ENCODE measurements around the gene PPA2. TPM values are rescaled to one million over a fixed set of nuclear protein-coding genes. Genes with fewer than 3 reads are reported as not detected.
"Not testable (repeated sequence)": the region's sequence is repeated elsewhere in the genome, so short reads cannot be mapped to it uniquely, and the experiment has no call there.

Gene PPA2
- total RNA-seq, 1 experiment from 2014 or later = 47.1 TPM

- DNase-seq = no peak
- H3K27ac ChIP-seq = no peak overlapping the region
- H3K36me3 ChIP-seq = peaks cover 3% of the 10 kb centered on the region; the same call in 1 of the 2 replicates
- no peaks in the 10 kb centered on the region for H3K4me1 ChIP-seq
- no peaks in the 10 kb centered on the region for H3K27me3 ChIP-seq
- no peaks in the 10 kb centered on the region for H3K9me3 ChIP-seq (replicated peaks)
- no peak overlapping the region for H3K4me3 ChIP-seq
Observed at GRCh38 chr4:105470766-105471165, 3.1 kb downstream of the PPA2 start.

- Histone ChIP-seq H3K27ac (no peak overlapping the region), H3K9me3 (replicated peaks) (no peaks in the 10 kb centered on the region), H3K36me3 (peaks cover 8% of the 10 kb centered on the region), H3K4me1 (no peaks in the 10 kb centered on the region), H3K4me3 (no peak overlapping the region), H3K27me3 (no peaks in the 10 kb centered on the region)
- DNase-seq = no peak
Observed at GRCh38 chr4:105469736-105470135, 4.1 kb downstream of the PPA2 start.

DNA sequence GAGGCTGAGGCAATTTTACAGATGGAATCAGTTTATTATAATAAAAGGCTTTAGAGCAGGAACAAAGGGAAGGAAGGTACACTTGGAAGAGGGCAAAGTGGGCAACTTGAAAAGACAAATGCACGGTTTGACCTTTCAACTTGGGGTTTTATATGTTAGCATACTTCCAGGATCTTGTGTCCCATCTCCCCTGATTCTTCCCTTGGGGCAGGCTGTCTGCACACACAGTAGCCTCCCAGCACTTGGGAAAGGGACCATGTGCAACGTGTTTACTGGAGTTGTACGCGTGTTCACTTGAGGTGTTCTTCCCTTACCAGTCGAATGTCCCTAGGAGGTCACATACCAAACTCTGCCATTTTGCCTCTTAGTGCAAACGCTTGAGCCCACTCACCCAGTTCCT lies 7.3 kb downstream of the PPA2 start:
- no peak overlapping the region for H3K27ac ChIP-seq
- H3K27me3 ChIP-seq = no peaks in the 10 kb centered on the region
- no peaks in the 10 kb centered on the region for H3K9me3 ChIP-seq (replicated peaks)
- DNase-seq = no peak
- H3K4me3 ChIP-seq = no peak overlapping the region
- no peaks in the 10 kb centered on the region for H3K4me1 ChIP-seq
- peaks cover 8% of the 10 kb centered on the region for H3K36me3 ChIP-seq

DNA sequence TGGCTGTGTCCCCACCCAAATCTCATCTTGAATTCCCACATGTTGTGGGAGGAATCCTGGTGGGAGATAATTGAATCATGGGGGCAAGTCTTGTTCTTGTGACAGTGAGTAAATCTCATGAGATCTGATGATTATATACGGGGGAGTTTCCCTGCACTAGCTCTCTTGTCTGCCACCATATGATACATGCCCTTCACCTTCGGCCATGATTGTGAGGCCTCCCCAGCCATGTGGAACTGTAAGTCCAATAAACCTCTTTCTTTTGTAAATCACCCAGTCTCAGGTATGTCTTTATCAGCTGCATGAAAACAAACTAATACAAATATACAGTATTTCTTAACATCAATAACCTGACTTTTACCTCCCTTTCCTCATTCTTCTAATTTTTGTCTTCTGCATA lies 9.3 kb downstream of the PPA2 start:
- not testable (repeated sequence) for H3K4me1 ChIP-seq; H3K4me3 ChIP-seq; H3K36me3 ChIP-seq; H3K9me3 ChIP-seq (replicated peaks); DNase-seq; H3K27ac ChIP-seq; H3K27me3 ChIP-seq

DNA sequence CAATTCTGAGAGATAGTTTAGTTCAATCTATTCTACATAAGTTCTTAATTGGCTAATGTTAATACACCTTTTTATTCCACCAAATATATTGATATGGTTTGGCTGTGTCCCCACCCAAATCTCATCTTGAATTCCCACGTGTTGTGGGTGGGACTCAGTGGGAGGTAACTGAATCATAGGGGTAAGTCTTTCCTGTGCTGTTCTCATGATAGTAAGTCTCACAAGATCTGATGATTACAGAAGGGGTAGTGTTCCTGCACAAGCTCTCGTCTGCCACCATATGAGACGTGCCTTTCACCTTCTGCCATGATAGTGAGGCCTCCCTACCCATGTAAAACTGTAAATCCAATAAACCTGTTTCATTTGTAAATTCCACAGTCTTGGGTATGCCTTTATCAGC lies 11.3 kb downstream of the PPA2 start:
- no peak for DNase-seq
- no peaks in the 10 kb centered on the region for H3K4me1 ChIP-seq
- no peak overlapping the region for H3K4me3 ChIP-seq

GRCh38 chr4:105461621-105462382 lies 12.1 kb downstream of the PPA2 start:
- H3K4me1 ChIP-seq = peaks cover under 1% of the 10 kb centered on the region; the same call in 1 of the 2 replicates
- H3K36me3 ChIP-seq = peaks cover 4% of the 10 kb centered on the region; the same call in 1 of the 2 replicates
- no peak overlapping the region for H3K27ac ChIP-seq
- no peaks in the 10 kb centered on the region for H3K9me3 ChIP-seq (replicated peaks)
- DNase-seq = no peak
- H3K4me3 ChIP-seq = no peak overlapping the region
- H3K27me3 ChIP-seq = no peaks in the 10 kb centered on the region

More for the DNA sequence above, 11.3 kb downstream of the PPA2 start:
- Histone ChIP-seq H3K27ac (no peak overlapping the region), H3K27me3 (no peaks in the 10 kb centered on the region), H3K36me3 (peaks cover 4% of the 10 kb centered on the region; the same call in 1 of the 2 replicates), H3K9me3 (replicated peaks) (no peaks in the 10 kb centered on the region)

DNA sequence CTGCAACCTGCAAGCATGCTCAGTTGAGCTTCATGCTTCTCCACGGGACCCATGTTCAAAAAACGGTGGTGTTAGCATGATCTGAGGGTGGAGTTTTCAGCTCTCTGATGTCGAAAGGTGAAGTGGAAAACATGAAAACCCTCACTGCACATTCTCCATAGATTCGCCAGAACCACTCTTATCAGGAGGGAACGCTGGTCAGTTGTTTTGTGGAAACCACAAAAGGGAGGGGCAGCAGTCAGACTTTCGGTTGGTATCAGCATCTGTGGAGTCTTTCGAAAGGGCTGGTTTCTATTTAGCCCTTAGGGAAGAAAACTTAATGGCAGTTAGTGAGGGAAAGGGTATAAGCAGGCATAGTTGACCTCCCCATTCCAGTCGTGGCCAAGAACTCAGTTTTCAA lies 12.6 kb downstream of the PPA2 start:
- Histone ChIP-seq H3K9me3 (replicated peaks) (no peaks in the 10 kb centered on the region), H3K36me3 (peaks cover 4% of the 10 kb centered on the region; the same call in 1 of the 2 replicates), H3K27me3 (no peaks in the 10 kb centered on the region), H3K27ac (no peak overlapping the region), H3K4me1 (peaks cover 6% of the 10 kb centered on the region), H3K4me3 (no peak overlapping the region)
- no peak for DNase-seq

GRCh38 chr4:105460306-105460705 lies 13.6 kb downstream of the PPA2 start:
- DNase-seq = no peak
- H3K4me1 ChIP-seq = peaks cover 14% of the 10 kb centered on the region
- no peak overlapping the region for H3K27ac ChIP-seq
- no peak overlapping the region for H3K4me3 ChIP-seq
- peaks cover 3% of the 10 kb centered on the region; the same call in 1 of the 2 replicates for H3K36me3 ChIP-seq
- H3K27me3 ChIP-seq = no peaks in the 10 kb centered on the region
- 0 out of 2 replicates have a peak, but pooled peaks cover 2% of the 10 kb centered on the region for H3K9me3 ChIP-seq (replicated peaks)

GRCh38 chr4:105458541-105458940 lies 15.3 kb downstream of the PPA2 start:
- H3K36me3 ChIP-seq; H3K4me3 ChIP-seq; DNase-seq; H3K9me3 ChIP-seq (replicated peaks); H3K27me3 ChIP-seq; H3K27ac ChIP-seq: not testable (repeated sequence)
- H3K4me1 ChIP-seq = peaks cover 14% of the 10 kb centered on the region

- DNase-seq = no peak
- Histone ChIP-seq H3K27me3 (no peaks in the 10 kb centered on the region), H3K27ac (no peak overlapping the region), H3K4me3 (no peak overlapping the region), H3K36me3 (no peaks in the 10 kb centered on the region), H3K9me3 (replicated peaks) (0 out of 2 replicates have a peak, but pooled peaks cover 3% of the 10 kb centered on the region), H3K4me1 (peaks cover 14% of the 10 kb centered on the region)
Observed at GRCh38 chr4:105458001-105458400, 15.9 kb downstream of the PPA2 start.

DNA sequence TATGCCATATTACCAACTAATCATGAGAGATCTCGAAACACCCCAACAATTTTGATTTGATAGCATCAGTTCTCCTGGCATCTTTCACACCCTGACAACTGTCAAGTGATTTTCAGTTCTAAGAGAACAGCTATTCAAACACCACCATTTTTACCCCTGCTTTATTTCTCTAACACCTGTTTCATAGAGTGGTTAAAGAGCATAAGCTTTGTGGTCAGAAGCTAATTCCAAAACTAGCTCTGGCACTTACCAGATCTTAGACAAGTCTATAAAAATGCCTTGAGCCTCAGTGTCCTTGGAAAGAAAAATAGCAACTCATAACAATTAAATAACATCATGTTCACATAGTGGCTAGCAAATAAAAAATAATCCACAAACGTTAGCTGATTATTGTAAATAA lies 17.9 kb downstream of the PPA2 start:
- Histone ChIP-seq H3K9me3 (replicated peaks) (0 out of 2 replicates have a peak, but pooled peaks cover 3% of the 10 kb centered on the region), H3K27me3 (no peaks in the 10 kb centered on the region), H3K36me3 (no peaks in the 10 kb centered on the region), H3K4me1 (peaks cover 23% of the 10 kb centered on the region), H3K4me3 (no peak overlapping the region), H3K27ac (no peak overlapping the region)
- peak in 1 of 2 experiments; percentile 72 for DNase-seq

DNA sequence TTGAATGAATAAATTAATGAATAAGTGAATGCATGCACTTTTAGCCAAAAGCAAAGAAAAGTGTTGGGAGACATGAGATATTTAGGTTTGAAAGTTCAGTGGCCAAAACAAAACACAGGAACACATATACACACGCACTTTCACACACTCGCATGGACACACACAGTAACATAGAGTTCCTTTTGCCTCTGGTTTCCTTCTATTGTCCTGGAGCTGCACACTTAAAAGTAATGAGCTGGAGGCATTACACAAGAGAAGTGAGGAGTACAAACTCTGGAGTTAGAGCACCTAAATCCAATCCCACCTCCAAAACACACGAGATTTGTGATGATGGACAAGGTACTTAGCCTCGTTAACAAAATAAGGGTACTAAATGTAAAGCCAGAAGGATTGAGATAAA lies 18.7 kb downstream of the PPA2 start:
- no peak overlapping the region for H3K27ac ChIP-seq
- H3K4me3 ChIP-seq = no peak overlapping the region
- H3K27me3 ChIP-seq = no peaks in the 10 kb centered on the region
- peaks cover 25% of the 10 kb centered on the region for H3K4me1 ChIP-seq
- DNase-seq = no peak
- H3K36me3 ChIP-seq = no peaks in the 10 kb centered on the region
- H3K9me3 ChIP-seq (replicated peaks) = 0 out of 2 replicates have a peak, but pooled peaks cover 3% of the 10 kb centered on the region

DNA sequence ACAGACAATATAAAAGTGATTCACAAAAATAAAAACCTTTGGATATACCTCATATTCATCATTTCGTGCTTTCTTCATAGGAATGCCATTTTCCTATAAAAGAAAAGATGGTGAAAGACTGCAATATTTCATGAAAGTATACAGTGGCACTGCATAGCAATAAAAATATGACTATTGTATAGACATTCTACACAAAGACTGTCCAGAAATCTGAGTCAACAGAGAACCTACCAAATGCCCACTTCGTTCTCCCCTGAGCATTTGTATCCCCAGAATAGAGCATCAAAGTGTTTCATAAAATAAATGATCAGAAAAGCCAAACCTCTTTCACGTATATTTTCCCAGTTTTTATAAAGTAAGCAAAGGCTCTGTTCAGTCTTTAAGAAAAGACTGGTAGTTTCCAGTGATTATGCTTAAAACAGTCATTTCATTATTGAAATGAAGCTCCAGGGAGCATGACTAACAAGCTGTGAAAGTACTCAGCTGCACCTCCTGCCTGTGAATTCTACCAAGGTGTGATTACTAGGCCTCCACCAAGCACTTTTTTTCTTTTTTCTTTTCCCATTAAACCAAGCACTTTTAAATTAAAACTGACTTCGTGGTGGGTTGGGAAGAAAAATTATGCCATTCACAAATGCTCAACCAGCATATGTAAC lies 20.2 kb downstream of the PPA2 start:
- H3K27ac ChIP-seq = no peak overlapping the region
- H3K9me3 ChIP-seq (replicated peaks) = 0 out of 2 replicates have a peak, but pooled peaks cover 3% of the 10 kb centered on the region
- no peaks in the 10 kb centered on the region; the same call in 1 of the 2 replicates for H3K36me3 ChIP-seq
- DNase-seq = no peak
- H3K4me3 ChIP-seq = no peak overlapping the region
- H3K27me3 ChIP-seq = no peaks in the 10 kb centered on the region
- peaks cover 25% of the 10 kb centered on the region for H3K4me1 ChIP-seq

- peaks cover 20% of the 10 kb centered on the region for H3K4me1 ChIP-seq
- H3K36me3 ChIP-seq = peaks cover 6% of the 10 kb centered on the region; the same call in 1 of the 2 replicates
- no peak overlapping the region for H3K27ac ChIP-seq
- peak in 1 of 2 experiments; percentile 54 for DNase-seq
- H3K9me3 ChIP-seq (replicated peaks) = 0 out of 2 replicates have a peak, but pooled peaks cover 3% of the 10 kb centered on the region
- no peak overlapping the region for H3K4me3 ChIP-seq
- no peaks in the 10 kb centered on the region for H3K27me3 ChIP-seq
Observed at GRCh38 chr4:105451346-105451745, 22.5 kb downstream of the PPA2 start.

GRCh38 chr4:105440890-105441289 lies 33.0 kb downstream of the PPA2 start:
- H3K27me3 ChIP-seq = no peaks in the 10 kb centered on the region
- no peak overlapping the region for H3K27ac ChIP-seq
- H3K4me3 ChIP-seq = no peak overlapping the region
- no peaks in the 10 kb centered on the region for H3K4me1 ChIP-seq
- H3K36me3 ChIP-seq = no peaks in the 10 kb centered on the region; the same call in none of the 2 replicates
- DNase-seq = no peak
- no peaks in the 10 kb centered on the region; the same call in 1 of the 2 replicates for H3K9me3 ChIP-seq (replicated peaks)

Measured in SJCRH30 (cell line).